Uterus (tissue), 2 donors: ENCODE results near the gene ATP13A3.

Source experiments
- POLR2A ChIP-seq, 2 donors: fragments of 450-650 bp; IDR thresholded peaks; one replicate each; pipeline ENCODE4 v1.6.1; 2016; ENCODE audit warnings: antibody characterized with exemption in 2 of 2, mild to moderate bottlenecking in 1 of 2, moderate library complexity in 1 of 2
- TF ChIP-seq, protein P1 (sequence below), 4 experiments: fragments of 200-600 bp in 2 of 4; fragments of 450-650 bp in 2 of 4; sonication (generic) in 2 of 4; IDR thresholded peaks; one replicate each; pipeline ENCODE4 v1.5.1; 2016 to 2019; ENCODE audit warnings: antibody characterized with exemption in 4 of 4, mild to moderate bottlenecking in 2 of 4, moderate library complexity in 1 of 4

DNA sequence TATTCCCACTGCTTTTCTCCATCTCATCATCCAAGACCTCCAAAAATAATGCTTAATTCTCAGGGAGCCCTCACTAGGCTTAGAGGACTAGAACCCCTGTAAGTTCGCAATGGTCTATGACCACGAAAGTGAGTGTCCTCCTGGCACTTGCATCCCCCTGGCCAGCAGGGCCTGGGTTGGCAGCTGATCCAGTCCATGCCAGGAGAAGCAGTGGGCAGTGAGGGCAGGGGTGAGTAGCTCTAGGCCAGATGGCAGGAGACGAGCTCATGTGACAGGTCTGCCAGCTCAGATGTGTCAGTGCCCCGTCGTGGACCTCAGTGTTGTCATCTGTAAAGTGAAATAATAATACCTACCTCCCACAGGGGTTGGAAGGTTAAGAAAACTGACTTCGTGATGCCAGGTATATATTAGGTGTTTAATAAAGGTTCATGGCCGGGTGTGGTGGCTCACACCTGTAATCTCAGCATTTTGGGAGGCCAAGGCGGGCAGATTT lies 98.8 kb downstream of the ATP13A3 start:
- TF ChIP-seq, protein P1, sequence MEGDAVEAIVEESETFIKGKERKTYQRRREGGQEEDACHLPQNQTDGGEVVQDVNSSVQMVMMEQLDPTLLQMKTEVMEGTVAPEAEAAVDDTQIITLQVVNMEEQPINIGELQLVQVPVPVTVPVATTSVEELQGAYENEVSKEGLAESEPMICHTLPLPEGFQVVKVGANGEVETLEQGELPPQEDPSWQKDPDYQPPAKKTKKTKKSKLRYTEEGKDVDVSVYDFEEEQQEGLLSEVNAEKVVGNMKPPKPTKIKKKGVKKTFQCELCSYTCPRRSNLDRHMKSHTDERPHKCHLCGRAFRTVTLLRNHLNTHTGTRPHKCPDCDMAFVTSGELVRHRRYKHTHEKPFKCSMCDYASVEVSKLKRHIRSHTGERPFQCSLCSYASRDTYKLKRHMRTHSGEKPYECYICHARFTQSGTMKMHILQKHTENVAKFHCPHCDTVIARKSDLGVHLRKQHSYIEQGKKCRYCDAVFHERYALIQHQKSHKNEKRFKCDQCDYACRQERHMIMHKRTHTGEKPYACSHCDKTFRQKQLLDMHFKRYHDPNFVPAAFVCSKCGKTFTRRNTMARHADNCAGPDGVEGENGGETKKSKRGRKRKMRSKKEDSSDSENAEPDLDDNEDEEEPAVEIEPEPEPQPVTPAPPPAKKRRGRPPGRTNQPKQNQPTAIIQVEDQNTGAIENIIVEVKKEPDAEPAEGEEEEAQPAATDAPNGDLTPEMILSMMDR (IDR thresholded peaks at IDR 0.05): no peak
- TF ChIP-seq POLR2A (IDR thresholded peaks at IDR 0.05): no peak
